ENCODE data around the gene SLC12A3.

The SLC12A3 gene

DNA sequence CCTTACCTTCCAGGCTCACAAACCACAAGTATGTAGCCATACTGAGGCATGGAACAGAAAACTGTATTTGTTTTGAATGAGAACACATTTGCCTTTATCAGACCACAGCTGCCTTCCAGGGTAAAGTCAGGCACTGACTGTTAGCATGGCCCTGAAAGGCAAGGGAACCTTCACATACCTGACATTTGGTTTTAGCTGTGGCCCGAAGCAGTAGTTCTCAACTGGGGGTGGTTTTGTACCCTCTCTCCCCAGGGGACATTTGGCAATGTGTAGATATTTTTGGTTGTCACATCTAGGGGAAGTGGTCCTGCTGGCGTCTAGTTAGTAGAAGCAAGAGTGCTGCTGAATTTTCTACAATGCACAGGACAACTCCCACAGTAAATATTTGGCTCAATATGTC lies 76.1 kb downstream of the SLC12A3 start:
- TF ChIP-seq, protein P1, sequence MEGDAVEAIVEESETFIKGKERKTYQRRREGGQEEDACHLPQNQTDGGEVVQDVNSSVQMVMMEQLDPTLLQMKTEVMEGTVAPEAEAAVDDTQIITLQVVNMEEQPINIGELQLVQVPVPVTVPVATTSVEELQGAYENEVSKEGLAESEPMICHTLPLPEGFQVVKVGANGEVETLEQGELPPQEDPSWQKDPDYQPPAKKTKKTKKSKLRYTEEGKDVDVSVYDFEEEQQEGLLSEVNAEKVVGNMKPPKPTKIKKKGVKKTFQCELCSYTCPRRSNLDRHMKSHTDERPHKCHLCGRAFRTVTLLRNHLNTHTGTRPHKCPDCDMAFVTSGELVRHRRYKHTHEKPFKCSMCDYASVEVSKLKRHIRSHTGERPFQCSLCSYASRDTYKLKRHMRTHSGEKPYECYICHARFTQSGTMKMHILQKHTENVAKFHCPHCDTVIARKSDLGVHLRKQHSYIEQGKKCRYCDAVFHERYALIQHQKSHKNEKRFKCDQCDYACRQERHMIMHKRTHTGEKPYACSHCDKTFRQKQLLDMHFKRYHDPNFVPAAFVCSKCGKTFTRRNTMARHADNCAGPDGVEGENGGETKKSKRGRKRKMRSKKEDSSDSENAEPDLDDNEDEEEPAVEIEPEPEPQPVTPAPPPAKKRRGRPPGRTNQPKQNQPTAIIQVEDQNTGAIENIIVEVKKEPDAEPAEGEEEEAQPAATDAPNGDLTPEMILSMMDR (IDR thresholded peaks at IDR 0.05; ENCODE audit: low read depth, low read length), result no peak
- H3K4me3 ChIP-seq (ENCODE audit: low read depth, low read length), result no peak overlapping the region

DNA sequence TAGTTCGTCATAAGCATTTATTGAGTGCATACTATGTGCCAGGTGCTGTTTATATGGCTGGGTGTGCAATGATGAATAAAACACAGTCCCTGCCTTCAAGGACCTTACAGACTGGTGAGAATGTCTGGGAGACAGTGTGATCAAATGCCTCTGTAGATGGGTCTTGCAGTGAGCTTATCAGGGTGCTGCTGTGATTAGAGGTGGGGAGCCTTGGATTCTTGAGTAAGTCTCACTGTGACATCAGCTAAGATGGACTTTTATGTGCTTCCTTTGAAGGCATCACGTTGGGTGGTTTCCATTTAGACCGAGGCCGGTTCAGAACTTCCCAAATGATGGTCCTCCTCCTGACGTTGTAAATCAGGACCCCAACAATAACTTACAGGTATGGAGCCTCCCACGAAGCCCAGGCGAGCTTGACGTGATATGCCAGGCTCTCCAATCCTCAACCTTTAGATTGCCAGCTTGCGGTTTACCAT lies 76.9 kb downstream of the SLC12A3 start:
- TF ChIP-seq, protein P1 (IDR thresholded peaks at IDR 0.05; ENCODE audit: low read depth, low read length), result no peak

DNA sequence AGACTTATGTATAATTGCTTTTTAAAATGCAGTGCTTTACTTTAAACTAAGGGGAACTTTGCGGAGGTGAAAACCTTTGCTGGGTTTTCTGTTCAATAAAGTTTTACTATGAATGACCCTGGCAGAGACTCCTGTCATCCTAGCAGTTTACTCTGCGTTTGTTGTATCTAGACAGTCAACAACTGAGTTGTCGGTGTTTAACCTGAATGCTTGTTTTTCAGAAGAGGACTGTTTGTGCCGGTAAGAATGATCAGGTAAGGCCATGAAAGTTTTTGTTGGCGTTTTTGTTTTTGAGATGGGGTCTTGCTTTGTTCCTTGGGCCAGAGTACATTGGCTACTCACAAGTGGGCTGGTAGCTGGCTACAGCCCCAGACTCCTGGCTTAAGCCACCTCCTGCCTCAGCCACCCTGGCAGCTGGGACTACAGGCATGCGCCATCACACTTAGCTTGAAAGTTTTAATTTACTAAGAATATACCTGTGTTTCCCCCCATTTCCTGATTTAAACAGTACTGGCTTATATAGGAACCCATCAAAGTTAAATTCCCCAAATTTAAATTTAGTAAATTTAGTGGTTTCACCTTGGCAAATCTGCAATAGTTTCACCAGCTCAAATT lies 78.9 kb downstream of the SLC12A3 start:
- TF ChIP-seq, protein P1 (IDR thresholded peaks at IDR 0.05; ENCODE audit: low read depth, low read length), result no peak
- no peak overlapping the region for H3K4me3 ChIP-seq (ENCODE audit: low read depth, low read length)

More for the DNA sequence above, 76.9 kb downstream of the SLC12A3 start:
- no peak overlapping the region for H3K4me3 ChIP-seq (ENCODE audit: low read depth, low read length)

- TF ChIP-seq, protein P1 (IDR thresholded peaks at IDR 0.05; ENCODE audit: low read depth, low read length), result no peak
- H3K4me3 ChIP-seq (ENCODE audit: low read depth, low read length), result no peak overlapping the region
Measured at GRCh38 chr16:56944954-56945839, 80.2 kb downstream of the SLC12A3 start.

GRCh38 chr16:56945847-56946527 lies 81.0 kb downstream of the SLC12A3 start:
- TF ChIP-seq, protein P1 (IDR thresholded peaks at IDR 0.05; ENCODE audit: low read depth, low read length), result no peak
- no peak overlapping the region for H3K4me3 ChIP-seq (ENCODE audit: low read depth, low read length)

DNA sequence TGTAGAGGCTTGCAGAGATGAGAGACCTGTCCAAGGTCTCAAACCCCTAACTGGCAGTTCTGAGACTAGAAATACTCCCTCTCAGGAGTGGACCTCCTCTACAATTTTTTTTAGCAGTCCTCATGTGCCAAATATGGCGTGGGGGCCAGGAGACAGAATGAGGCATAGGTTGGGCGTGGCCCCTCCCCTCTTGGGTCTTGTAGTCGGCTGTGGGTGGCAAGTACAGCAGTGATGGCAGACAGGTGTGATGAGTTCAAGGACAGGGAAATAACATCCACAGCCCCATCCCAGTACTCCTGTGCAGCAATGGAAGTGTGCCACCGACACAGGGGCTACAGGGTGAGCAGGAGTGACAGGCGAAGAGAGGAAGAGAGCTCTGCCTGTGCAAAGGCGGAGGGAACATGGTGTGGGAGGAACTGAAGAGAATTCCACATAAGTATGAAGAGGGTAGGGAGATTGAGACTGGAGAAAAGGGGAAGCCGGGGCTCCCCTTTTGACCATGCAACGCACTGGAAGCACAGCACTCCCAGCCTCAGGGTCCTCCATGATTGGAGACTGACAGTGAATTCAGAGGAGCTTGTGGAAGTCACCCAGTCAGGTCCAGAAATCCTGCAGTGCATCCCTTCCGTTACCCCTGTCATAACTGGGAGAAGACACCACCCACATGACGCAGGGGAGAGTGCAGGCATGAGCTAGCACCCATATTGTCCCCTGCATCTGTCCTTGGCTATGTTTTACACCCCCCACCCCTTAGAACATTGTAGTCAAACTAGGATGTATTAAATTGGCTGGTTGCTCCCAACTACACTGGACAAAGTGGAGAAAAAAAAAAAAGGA lies 82.0 kb downstream of the SLC12A3 start:
- TF ChIP-seq, protein P1 (IDR thresholded peaks at IDR 0.05; ENCODE audit: low read depth, low read length), result no peak
- H3K4me3 ChIP-seq (ENCODE audit: low read depth, low read length), result no peak overlapping the region

Data from WI38 (cell line).